ENCODE measurements around the gene PTTG1. TPM values are rescaled to one million over a fixed set of nuclear protein-coding genes. Genes with fewer than 3 reads are reported as not detected.

PTTG1 gene
- total RNA-seq, 1 experiment from 2014 or later = 262 TPM

DNA sequence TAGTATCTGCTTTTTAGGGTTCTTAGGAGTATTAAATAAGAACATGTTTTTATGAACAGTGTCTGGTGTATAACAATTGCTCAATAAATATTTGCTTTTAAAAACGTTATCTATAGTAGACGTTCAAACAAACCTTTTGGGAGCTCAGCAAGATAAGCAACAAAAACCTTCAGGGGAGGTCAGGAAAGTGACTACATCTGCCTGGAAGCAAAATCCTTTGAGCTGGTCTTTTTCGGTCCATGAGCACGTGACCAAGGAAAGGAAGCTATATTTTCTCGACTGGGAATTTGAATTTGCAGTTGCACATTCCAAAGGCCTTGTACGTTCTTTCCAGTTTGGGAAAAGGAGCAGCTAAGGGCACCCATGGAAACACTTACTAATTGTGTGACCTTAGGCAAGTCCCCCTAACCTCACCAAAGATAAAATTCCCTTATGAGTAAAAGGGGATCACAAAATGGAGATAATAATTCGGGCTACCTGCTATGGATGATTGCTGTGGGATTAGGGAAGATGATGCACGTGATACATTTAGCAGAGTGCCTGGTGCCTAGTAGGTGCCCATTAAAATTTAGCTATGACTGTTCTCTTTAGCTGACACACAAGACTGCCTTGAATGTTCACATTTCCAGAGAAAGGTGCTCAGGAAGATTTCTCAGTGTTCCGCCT is 45.4 kb downstream of the PTTG1 start:
- intact Hi-C loops (cut with micrococcal nuclease; ENCODE audit: unreplicated experiment) = no loop called here
- POLR2A ChIA-PET (ENCODE audit: unreplicated experiment) = no interaction called here

DNA sequence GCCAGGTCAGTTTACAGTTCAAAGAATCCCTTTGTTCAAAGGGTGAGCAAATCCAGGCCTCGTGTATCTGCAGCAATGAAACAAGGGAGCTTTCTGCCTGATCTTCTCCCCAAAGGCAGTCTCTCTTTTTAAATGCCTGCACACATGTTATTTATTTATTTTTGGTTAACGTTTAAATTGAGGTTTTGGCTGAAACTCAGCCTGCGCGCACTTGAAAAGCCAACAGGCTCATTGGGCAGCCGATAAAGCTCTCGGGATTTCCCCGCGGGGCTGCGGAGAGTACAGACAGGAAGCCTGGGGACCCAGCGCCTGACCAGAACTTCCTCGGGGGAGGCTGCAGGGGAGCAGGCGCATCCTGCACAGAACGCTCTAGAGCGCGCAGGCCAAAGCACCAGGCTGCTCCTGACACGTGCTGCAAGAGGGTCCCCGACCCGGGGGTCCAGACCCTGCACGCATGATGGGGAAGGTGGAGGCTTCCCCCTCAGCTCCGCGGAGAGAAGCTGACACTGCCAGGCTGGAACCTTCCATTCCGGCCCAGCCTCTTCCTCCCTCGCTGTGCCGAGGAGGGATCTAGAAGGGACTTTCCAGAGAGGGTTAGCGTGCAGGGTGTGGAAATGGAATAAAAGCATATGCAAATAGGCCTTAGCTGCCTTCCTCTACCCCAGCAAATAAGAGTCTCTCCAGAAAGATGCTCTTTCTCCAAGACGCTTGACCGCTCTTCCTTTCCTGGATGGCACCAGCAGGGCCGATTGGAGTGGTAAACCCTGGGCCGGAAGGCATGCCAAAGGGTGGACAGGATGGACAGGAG is 46.1 kb downstream of the PTTG1 start:
- H3K27ac ChIP-seq = no peak overlapping the region
- no TSS peak for BruUV-seq (replicated peaks)
- H3K4me2 ChIP-seq = no peak overlapping the region
- TF ChIP-seq, protein P1, sequence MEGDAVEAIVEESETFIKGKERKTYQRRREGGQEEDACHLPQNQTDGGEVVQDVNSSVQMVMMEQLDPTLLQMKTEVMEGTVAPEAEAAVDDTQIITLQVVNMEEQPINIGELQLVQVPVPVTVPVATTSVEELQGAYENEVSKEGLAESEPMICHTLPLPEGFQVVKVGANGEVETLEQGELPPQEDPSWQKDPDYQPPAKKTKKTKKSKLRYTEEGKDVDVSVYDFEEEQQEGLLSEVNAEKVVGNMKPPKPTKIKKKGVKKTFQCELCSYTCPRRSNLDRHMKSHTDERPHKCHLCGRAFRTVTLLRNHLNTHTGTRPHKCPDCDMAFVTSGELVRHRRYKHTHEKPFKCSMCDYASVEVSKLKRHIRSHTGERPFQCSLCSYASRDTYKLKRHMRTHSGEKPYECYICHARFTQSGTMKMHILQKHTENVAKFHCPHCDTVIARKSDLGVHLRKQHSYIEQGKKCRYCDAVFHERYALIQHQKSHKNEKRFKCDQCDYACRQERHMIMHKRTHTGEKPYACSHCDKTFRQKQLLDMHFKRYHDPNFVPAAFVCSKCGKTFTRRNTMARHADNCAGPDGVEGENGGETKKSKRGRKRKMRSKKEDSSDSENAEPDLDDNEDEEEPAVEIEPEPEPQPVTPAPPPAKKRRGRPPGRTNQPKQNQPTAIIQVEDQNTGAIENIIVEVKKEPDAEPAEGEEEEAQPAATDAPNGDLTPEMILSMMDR (conservative IDR thresholded peaks at IDR 0.05) = no peak
- no peak for TF ChIP-seq EZH2 (IDR thresholded peaks at IDR 0.05; ENCODE audit: low read depth)
- POLR2A ChIA-PET (ENCODE audit: unreplicated experiment) = no interaction called here
- H3K36me3 ChIP-seq (ENCODE audit: low read depth) = no peaks in the 10 kb centered on the region
- H3K9me3 ChIP-seq (ENCODE audit: insufficient read depth, low read depth) = no peaks in the 10 kb centered on the region
- CTCF ChIA-PET = interaction anchor here (0.6 to 0.7 kb wide), 2 partner anchors 10 to 40 kb away, joined by 3 read pairs; no protein-coding TSS in a partner anchor
- no peaks in the 10 kb centered on the region for H3K79me2 ChIP-seq (ENCODE audit: low read depth)
- no peaks in the 10 kb centered on the region for H4K20me1 ChIP-seq (ENCODE audit: insufficient read depth)
- intact Hi-C loops (cut with micrococcal nuclease; ENCODE audit: unreplicated experiment) = no loop called here
- H3K27me3 ChIP-seq (ENCODE audit: insufficient read depth, low read depth) = no peaks in the 10 kb centered on the region
- H3F3A ChIP-seq (ENCODE audit: insufficient read depth, low read depth) = peaks cover 9% of the 10 kb centered on the region; the same call in 1 of the 2 replicates
- H3K4me3 ChIP-seq = no peak overlapping the region
- peaks cover 27% of the 10 kb centered on the region for H3K4me1 ChIP-seq (replicated peaks; ENCODE audit: insufficient read depth)
- peak in 1 of 2 experiments; percentile 17 for DNase-seq
- no peaks in the 10 kb centered on the region for H3K9me2 ChIP-seq (ENCODE audit: insufficient read depth)
- no peak overlapping the region for H2AFZ ChIP-seq

More for the DNA sequence above, 45.4 kb downstream of the PTTG1 start:
- BruUV-seq (replicated peaks) = no TSS peak
- H2AFZ ChIP-seq = no peak overlapping the region
- no peaks in the 10 kb centered on the region for H3K36me3 ChIP-seq (ENCODE audit: low read depth)
- no peaks in the 10 kb centered on the region for H3K9me2 ChIP-seq (ENCODE audit: insufficient read depth)
- H3K9me3 ChIP-seq (ENCODE audit: insufficient read depth, low read depth) = no peaks in the 10 kb centered on the region
- no peak overlapping the region for H3K27ac ChIP-seq
- DNase-seq = no peak
- H3K27me3 ChIP-seq (ENCODE audit: insufficient read depth, low read depth) = no peaks in the 10 kb centered on the region
- no peak overlapping the region for H3K4me2 ChIP-seq
- CTCF ChIA-PET = interaction anchor here (0.6 kb wide), 1 partner anchor 11 kb away, joined by 3 read pairs; no protein-coding TSS in a partner anchor
- H3F3A ChIP-seq (ENCODE audit: insufficient read depth, low read depth) = peaks cover 9% of the 10 kb centered on the region; the same call in 1 of the 2 replicates
- no peaks in the 10 kb centered on the region for H4K20me1 ChIP-seq (ENCODE audit: insufficient read depth)
- peaks cover 27% of the 10 kb centered on the region for H3K4me1 ChIP-seq (replicated peaks; ENCODE audit: insufficient read depth)
- no peak overlapping the region for H3K4me3 ChIP-seq
- no peak for TF ChIP-seq EZH2 (IDR thresholded peaks at IDR 0.05; ENCODE audit: low read depth)
- TF ChIP-seq, protein P1 (conservative IDR thresholded peaks at IDR 0.05) = no peak
- no peaks in the 10 kb centered on the region for H3K79me2 ChIP-seq (ENCODE audit: low read depth)

DNA sequence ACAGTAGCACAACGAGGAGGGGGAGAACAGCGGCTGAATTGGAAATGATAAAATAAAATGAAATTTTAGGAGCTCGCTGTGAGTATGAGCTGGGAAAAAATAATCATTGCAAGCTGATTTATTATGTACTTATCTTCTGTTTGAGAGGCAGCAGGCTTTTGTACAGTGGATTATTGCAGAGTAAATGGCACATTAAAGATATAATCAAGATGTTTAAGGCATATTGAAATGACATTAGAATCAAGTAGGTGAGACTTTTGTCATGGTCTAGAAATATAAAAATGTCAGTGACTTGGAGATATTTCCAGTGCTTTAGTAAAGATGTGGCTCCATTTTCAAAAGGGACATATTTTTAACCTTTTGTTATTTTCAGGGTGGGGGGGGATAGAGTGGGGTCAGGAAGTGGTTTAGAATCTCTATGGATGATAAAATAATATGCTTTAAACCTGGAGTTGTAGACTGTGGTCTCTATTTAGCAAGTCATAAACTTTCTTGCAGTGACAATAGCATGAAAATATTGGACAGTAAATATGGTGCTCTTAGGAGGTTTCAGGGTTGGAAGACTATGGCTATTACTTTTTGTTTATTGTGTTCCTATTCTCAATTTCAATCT is 46.8 kb downstream of the PTTG1 start:
- no TSS peak for BruUV-seq (replicated peaks)
- intact Hi-C loops (cut with micrococcal nuclease; ENCODE audit: unreplicated experiment) = no loop called here
- POLR2A ChIA-PET (ENCODE audit: unreplicated experiment) = no interaction called here

More for the DNA sequence above, 46.8 kb downstream of the PTTG1 start:
- H3F3A ChIP-seq (ENCODE audit: insufficient read depth, low read depth) = peaks cover 9% of the 10 kb centered on the region; the same call in 1 of the 2 replicates
- no peaks in the 10 kb centered on the region for H3K9me3 ChIP-seq (ENCODE audit: insufficient read depth, low read depth)
- TF ChIP-seq, protein P1 (conservative IDR thresholded peaks at IDR 0.05) = no peak
- TF ChIP-seq EZH2 (IDR thresholded peaks at IDR 0.05; ENCODE audit: low read depth) = no peak
- no peak overlapping the region for H3K4me3 ChIP-seq
- H3K36me3 ChIP-seq (ENCODE audit: low read depth) = no peaks in the 10 kb centered on the region
- no peak for DNase-seq
- CTCF ChIA-PET = interaction anchor here (0.7 kb wide), 1 partner anchor 39 kb away, joined by 3 read pairs; no protein-coding TSS in a partner anchor
- H2AFZ ChIP-seq = no peak overlapping the region
- peaks cover 23% of the 10 kb centered on the region for H3K4me1 ChIP-seq (replicated peaks; ENCODE audit: insufficient read depth)
- H3K27ac ChIP-seq = no peak overlapping the region
- no peaks in the 10 kb centered on the region for H3K9me2 ChIP-seq (ENCODE audit: insufficient read depth)
- H3K4me2 ChIP-seq = no peak overlapping the region
- no peaks in the 10 kb centered on the region for H4K20me1 ChIP-seq (ENCODE audit: insufficient read depth)
- H3K79me2 ChIP-seq (ENCODE audit: low read depth) = no peaks in the 10 kb centered on the region
- no peaks in the 10 kb centered on the region for H3K27me3 ChIP-seq (ENCODE audit: insufficient read depth, low read depth)

Data from PC-9 (cell line).